HUDEP-2 (cell line): ENCODE measurements around the gene TRIM40.
"Not testable (repeated sequence)": the region's sequence is repeated elsewhere in the genome, so short reads cannot be mapped to it uniquely, and the experiment has no call there.

Experiments used
- DNase-seq, 76 experiments: peaks; one replicate each; lab custom pipeline; 2025; ENCODE audit not compliant: unreplicated experiment in 76 of 76; lab: John Stamatoyannopoulos, UW

Gene TRIM40

DNA sequence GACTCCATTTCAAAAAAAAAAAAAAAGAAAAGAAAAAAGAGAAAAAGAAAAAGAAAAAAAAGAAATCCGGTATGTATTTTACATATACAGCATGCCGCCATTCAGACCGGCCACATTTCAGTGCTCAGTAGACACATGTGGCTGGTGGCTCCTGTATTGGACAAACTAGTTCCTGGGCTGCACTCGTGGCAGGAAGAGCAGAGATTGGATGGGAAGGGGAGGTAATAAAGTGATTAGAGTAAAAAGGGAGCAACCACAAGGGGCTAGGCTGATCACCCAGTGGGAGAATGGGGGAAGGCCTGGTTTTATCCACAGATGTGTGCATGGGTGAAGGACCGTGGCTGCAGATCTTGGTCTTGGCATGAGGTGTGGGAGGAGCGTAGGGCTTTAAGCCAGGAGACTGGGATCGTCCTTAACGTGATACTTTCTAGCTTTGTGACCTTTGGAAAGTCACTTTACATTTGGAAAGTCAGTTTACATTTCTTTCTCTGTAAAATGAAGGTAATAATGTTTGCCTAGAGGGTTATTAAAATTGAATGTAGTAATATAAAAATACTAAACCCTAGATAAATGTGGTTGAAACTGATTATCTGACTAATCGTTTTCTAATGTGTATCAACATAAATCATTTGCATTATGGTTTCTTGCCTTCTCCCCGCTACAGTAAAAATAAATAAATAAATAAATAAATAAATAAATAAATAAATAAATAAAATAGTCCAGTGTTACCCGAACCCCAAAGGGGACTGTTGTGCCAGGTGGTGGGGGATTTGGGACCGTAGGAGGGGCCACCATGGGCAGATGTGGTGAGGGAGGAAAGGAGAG lies 26.5 kb downstream of the TRIM40 start:
- DNase-seq, result no peak

DNA sequence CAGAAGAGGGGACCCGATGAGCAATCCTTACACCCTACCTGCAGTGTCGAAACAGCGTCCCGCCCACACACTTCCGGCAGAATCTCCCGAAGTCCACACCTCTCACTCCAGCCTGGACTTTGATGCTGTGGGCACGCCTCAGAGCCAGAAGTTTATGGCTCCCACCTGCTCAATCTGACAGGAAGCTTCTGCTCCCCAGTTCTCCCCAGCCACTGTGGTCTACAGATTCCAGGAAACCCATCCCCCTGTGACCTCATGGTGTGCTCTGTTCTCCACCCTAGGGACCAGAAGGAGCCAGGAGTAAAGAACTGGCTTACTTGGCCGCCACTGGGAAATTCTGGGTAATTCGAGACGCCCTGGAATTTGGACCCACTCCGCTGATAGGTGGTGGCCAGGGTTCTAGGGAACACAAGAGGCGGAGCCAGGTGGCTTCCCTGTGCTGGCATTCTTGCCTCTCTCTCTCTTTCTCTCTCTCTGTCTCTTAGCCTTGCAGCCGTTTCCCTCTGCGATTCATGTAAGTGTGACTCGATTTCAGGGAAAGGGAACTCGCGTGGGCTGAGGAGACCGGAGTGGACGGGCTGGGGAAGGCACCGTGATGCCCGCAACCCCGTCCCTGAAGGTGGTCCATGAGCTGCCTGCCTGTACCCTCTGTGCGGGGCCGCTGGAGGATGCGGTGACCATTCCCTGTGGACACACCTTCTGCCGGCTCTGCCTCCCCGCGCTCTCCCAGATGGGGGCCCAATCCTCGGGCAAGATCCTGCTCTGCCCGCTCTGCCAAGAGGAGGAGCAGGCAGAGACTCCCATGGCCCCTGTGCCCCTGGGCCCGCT lies 27.4 kb downstream of the TRIM40 start, which contains the start of gene TRIM15:
Gene TRIM15 (plus strand): TSS at position 457 of the 828 bp plus-strand sequence. CDS start 139 bp downstream, at position 596.
- no peak for DNase-seq

DNA sequence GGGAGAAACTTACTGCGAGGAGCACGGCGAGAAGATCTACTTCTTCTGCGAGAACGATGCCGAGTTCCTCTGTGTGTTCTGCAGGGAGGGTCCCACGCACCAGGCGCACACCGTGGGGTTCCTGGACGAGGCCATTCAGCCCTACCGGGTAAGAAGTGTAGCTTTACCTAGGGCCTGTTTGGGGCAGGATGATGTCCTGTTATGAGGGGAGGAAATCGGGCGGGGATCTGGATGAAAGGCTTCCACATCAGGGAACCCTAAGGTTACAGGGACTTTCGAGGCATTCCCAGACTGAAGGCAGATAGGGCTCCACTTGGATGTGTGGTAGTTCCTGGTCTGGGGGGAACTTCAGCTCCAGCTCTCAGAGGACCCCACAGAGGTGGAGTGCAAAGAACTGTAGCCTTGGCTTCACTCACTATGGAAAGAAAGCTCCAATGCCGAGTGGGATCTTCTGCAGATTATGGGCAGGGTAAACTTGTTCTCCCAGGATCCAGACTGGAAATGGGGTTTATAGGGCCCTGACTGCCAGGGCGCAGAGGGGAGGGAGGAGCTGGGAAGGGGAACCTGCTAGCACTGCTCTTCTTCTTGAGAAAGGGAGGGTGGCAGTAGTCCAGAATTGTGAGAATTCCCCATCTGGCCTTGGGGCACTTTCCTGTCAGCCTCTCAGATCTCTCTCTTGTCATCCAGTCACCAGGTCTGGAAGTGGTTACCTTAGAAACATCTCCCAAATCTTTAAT lies 28.1 kb downstream of the TRIM40 start:
- no peak for DNase-seq

DNA sequence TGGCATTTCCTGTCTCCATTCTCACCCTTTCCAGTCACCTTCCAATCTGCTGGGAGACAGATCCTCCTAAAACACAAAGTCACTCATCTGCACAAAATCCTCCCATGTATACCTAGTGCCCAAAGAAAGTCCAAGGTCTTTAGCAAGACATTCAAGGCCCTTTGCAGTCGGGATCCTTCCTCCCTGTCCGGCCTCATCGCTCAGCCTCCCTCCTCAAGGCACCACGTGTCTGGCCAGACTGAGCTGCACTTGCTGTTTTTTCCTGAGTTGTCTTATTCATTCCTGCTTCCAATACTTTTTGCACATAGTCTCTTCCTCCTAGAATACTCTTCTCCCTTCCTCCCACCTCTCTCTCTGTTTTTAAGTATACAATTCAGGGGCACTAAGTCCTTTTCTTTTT lies 28.8 kb downstream of the TRIM40 start:
- DNase-seq, result no peak

DNA sequence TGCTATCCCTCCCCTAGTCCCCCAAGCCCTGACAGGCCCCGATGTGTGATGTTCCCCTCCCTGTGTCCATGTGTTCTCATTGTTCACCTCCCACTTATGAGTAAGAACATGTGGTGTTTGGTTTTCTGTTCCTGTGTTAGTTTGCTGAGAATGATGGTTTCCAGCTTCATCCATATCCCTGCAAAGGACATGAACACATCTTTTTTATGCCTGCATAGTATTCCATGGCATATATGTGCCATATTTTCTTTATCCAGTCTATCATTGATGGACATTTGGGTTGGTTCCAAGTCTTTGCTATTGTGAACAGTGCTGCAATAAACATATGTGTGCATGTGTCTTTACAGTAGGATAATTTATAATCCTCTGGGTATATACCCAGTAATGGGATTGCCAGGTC lies 29.3 kb downstream of the TRIM40 start:
- not testable (repeated sequence) for DNase-seq

DNA sequence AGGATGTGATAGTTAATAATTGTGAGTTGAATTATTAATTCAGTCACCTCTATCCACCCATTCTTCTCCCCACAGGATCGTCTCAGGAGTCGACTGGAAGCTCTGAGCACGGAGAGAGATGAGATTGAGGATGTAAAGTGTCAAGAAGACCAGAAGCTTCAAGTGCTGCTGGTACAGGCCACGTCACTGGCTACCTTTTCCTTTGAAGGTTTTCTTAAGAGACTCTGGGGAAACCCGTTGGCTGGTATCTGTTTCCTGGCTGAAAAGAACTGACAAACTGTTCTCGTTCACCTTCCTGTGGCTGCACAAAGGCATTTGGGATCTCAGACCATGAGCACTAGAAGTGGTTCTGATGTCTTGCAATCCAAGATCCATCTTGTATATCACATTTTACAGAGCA lies 31.2 kb downstream of the TRIM40 start:
- DNase-seq, result no peak

DNA sequence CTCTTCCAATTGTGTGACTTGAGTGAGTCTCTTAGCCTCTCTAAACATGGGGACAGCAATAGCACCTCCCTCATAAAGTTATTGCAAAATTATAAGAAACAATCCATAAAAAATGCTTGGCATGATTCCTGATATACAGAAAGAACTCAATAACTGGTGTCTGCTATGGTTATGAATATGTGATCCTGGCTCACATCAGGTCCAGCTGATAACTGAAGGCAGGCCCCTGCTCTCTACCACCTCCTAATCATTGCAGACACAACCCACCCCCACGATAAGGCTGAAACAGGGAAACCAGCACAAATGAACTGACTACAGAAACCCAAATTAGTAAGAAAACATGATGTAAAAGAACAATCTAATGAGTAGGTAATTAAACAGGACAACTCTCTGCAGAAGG lies 32.8 kb downstream of the TRIM40 start:
- peak in 18 of 76 experiments; percentile 18 to 71 (median 37) for DNase-seq

DNA sequence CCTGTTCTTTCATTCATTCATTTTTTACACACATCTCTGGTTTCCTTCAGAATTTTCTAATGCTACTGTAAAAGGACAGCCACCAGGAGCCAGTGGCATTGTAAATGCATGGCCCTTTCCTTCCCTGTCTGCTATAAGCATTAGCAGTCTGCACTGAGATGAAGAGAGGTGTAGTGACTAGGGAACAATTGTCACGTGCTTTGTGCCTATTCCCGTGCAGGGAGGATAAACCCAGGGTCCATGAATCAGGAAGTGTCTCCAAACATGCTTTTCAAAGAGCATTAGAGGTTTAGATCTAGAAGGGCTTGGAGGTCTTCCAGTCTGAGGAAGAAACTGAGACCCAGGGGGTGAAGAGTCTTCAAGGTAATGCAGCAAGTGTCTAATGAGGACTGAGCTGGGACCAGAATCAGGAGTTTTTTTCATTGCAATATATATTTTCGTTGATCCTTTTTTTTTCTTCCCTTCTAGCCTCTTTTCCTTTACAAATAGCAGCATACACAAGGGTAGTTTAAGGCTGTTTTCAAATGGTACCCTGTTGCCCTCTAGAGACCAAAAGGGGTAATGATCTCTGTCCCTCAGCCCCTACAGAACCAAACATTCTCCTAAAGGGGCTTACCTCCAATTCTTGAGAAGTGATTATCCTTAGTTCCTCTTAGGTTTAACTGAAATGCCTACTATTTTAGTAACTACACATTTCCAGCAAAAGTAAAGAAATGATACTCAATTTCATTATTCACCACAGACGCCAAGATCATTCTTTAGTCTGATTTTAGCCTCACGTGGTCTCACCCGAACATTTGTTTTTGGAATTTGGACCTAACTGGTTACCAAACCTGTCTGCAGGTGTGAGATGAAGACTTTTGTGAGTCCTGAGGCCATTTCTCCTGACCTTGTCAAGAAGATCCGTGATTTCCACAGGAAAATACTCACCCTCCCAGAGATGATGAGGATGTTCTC lies 34.0 kb downstream of the TRIM40 start:
- DNase-seq, result peak in 27 of 76 experiments; percentile 9 to 63 (median 38)

DNA sequence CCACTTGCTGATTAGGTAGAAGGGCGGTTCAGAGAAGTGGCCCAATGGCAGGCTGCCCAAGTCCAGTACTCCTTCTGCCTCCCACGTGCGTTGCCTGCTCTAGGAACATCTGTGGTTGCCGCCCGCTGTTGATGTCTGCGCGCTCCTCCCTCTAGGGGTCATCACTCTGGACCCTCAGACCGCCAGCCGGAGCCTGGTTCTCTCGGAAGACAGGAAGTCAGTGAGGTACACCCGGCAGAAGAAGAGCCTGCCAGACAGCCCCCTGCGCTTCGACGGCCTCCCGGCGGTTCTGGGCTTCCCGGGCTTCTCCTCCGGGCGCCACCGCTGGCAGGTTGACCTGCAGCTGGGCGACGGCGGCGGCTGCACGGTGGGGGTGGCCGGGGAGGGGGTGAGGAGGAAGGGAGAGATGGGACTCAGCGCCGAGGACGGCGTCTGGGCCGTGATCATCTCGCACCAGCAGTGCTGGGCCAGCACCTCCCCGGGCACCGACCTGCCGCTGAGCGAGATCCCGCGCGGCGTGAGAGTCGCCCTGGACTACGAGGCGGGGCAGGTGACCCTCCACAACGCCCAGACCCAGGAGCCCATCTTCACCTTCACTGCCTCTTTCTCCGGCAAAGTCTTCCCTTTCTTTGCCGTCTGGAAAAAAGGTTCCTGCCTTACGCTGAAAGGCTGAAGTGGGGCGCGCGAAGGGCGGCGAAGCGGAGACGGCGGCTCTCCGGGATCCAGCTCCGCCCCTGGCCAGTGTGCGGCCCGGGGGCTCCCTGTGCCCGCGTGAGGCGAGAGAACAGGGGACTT lies 35.9 kb downstream of the TRIM40 start:
- peak in 65 of 76 experiments; percentile 16 to 83 (median 53) for DNase-seq

DNA sequence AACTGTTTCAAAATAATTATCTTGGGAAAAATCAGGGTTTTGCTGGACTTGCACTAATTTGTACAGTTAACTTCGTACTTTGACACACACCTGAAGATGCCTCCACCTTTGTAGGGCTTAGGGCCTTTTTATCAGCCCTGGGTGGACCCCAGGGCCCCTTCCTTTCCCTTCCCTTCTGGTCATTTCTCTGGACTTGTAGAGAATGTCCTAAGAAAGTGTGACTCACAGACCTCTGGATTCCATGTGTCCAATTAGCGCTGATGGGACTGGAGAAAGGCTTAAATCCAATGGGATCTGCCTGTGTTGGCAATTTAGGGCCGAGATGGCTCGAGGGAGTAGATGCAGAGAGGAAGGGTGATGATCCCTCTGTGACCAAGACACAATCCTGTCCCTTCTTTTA lies 36.7 kb downstream of the TRIM40 start:
- no peak for DNase-seq

DNA sequence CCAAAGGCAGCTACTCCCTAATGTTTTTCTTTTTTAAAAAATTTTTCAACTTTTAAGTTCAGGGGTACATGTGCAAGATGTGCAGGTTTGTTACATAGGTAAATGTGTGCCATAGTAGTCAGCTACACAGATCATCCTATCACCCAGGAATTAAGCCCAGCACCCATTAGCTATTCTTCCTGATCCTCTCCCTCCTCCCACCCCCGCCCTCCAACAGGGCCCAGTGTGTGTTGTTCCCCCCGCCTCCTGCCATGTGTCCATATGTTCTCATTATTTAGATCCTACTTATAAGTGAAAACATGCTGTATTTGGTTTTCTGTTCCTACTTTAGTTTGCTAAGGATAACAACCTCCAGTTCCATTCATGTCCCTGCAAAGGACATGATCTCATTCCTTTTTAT lies 39.8 kb downstream of the TRIM40 start:
- no peak for DNase-seq

DNA sequence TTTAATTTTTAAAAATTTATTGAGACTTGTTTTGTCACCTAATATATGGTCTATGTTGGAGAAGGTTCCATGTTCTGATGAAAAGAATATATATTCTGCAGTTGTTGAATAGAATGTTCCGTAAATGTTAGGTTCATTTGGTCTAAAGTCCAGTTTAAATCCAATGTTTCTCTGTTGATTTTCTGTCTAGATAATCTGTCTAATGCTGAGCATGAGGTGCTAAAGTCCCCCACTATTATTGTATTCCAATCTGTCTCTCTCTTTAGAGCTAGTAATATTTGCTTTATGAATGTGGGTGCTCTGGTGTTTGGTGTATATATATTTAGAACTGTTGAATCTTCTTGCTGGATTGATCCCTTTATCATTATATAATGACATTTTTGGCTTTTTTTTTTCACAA lies 42.9 kb downstream of the TRIM40 start:
- no peak for DNase-seq

DNA sequence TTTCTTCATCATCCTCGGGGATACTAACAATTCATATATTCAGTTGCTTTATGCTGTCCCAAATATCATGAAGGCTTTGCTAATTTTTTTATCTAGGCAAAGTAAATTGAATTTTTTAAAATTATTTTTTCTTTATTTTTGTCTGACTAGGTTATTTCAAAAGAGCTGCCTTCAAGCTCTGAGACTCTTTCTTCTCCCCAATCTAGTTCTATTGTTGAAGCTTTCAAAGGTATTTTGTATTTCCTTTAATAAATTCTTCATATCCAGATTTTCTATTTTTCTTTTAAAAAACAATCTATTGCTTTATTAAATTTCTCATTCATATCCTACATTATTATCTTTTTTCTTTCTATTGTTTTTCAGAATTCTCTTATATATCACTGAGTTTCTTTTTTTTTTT lies 44.2 kb downstream of the TRIM40 start:
- no peak for DNase-seq

DNA sequence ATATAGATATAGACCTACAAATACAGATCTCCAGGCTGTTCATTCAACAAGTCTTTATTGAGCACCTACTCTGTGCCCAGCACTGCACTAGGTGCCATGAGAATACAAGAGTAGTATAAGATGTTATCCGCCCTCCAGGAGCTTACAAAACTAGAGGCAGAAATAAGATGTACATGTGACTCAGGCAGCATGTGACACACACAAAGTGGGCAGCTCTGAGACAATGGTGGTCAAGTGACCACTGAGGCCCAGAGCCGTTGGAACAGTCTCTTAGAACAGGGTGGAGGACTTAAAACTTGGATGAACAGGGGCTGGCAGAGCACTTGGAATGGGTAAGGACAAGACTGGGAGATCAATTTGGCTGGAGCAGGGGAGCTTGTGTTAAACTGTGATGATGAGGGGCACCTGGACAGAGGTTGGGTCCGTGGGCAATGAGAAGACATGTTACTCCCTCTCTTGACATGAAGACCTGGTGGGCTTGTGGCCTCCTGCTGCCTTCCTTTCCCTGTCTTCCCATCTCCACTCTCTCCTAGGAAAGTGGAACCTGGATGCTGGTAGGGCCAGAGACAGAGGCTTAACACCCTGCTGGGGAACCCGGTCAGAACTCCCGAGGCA lies 48.6 kb downstream of the TRIM40 start:
- DNase-seq, result no peak

DNA sequence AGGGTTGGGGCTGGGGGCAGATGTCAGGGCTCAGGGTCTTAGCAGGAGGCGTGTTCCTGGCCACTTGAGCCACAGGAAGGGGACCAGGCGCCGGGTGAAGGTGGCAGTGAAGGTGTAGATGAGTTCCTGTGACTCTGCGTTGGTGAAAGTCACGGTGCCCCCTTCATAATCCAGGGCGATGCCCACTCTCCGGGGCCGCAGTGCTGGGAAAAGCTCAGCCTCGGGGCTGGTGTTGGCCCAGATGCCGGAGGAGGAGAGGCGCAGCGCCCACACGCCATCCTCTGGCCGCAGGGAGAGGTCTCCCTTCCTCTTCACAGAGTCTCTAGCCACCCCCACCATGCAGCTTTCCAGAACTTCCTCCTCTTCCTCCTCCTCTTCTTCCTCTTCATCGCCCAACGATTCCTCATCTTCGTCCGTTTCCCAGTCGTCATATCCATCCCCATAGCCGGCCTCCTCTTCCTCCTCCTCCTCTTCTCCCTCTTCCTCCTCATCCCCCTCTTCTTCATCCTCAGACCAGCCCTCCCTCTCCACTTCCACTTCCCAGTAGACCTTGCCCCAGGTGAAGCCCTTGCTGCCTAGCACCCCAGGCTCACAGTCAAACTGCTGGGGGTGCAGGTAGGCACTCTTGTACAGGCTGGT lies 50.0 kb downstream of the TRIM40 start:
- no peak for DNase-seq

DNA sequence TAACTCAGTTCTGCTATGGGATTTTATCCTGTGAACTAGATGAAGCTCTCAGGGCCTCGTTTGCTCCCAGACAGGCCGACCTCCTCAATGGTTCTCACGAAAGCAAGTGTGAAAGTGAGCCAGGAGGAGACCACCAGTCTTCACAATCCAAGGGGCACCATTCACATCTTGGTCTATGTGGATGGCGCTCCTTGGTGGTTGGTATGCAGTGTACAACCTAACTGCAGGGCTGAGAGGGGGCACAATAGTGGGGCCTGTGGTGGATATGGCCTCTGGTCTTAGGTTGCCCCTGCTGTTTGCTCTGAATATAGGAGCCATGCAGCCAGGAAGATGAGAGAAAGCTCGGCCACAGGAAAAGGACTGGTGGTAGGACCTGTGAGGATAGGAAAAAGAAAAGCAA lies 52.6 kb downstream of the TRIM40 start:
- no peak for DNase-seq

DNA sequence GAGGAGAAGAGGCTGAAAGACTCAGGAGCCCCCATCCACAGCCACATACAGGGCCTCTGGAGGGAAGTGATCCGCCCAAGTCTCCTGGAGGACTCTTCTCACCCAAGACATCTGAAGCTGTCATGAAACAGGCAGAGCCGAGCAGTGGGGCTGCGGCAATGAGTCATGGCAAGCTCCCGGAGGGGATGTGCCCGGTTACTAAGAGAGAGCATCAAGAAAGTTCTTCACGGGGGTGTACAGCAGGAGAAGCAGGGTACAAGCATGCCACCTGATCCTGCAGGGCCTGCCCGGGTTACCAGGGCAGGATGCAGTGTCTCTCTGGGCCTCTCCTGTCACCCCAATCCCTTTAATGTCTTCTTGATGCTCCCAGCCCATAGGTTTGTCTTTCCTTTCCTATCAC lies 56.1 kb downstream of the TRIM40 start:
- no peak for DNase-seq
